Brain microvascular endothelial cell (primary cell): ENCODE results near the gene ARHGAP6.

Experiments
- DNase-seq: peaks from one replicate; pipeline ENCODE4 v3.0.0-alpha.2; 2020
- H3K27ac ChIP-seq: fragments of 250-450 bp; sonication (Bioruptor Pico); 2 replicates; pipeline ENCODE4 v1.5.1; 2020; ENCODE audit warnings: mild to moderate bottlenecking, moderate library complexity
- H3K27me3 ChIP-seq: fragments of 250-450 bp; sonication (Bioruptor Pico); replicated peaks from 2 replicates; pipeline ENCODE4 v1.5.1; 2020; ENCODE audit warnings: mild to moderate bottlenecking
- H3K36me3 ChIP-seq: fragments of 250-450 bp; sonication (Bioruptor Pico); replicated peaks from 2 replicates; pipeline ENCODE4 v1.5.1; 2020; ENCODE audit warnings: mild to moderate bottlenecking
- H3K4me3 ChIP-seq: 2 replicates; pipeline ENCODE4 v1.5.1; 2011; ENCODE audit warnings: low read depth, mild to moderate bottlenecking, control low read depth, low read length, moderate library complexity
- CTCF ChIP-seq: IDR thresholded peaks from 2 replicates; pipeline ENCODE4 v1.5.1; 2011; ENCODE audit warnings: low read depth, mild to moderate bottlenecking, moderate library complexity, low read length, control low read depth, inconsistent platforms; ENCODE audit errors: missing control alignments
- in situ Hi-C: cut with HindIII; loops from 2 replicates; pipeline ENCODE4 v1.10.0; 2017; ENCODE audit warnings: low sequenced_read_pairs, low pct_ligation_motif_present

Gene ARHGAP6

GRCh38 chrX:11264925-11265324, 400.8 kb downstream of the ARHGAP6 start:
- in situ Hi-C loops, result no loop called here
- Histone ChIP-seq H3K27me3 (no peaks in the 10 kb centered on the region), H3K36me3 (no peaks in the 10 kb centered on the region), H3K4me3 (no peak overlapping the region), H3K27ac (no peak overlapping the region)
- no peak for TF ChIP-seq CTCF
- DNase-seq, result no peak

- no peak for TF ChIP-seq CTCF
- no peaks in the 10 kb centered on the region for H3K27me3 ChIP-seq
- no peak overlapping the region for H3K27ac ChIP-seq
- in situ Hi-C loops, result no loop called here
- no peaks in the 10 kb centered on the region for H3K36me3 ChIP-seq
- H3K4me3 ChIP-seq, result no peak overlapping the region
- peak; percentile 69 for DNase-seq
Measured at GRCh38 chrX:11261260-11261659, 404.5 kb downstream of the ARHGAP6 start.

GRCh38 chrX:11259437-11259836, 406.3 kb downstream of the ARHGAP6 start:
- H3K36me3 ChIP-seq, result no peaks in the 10 kb centered on the region
- no peak for TF ChIP-seq CTCF
- no peak for DNase-seq
- H3K4me3 ChIP-seq, result no peak overlapping the region
- no peak overlapping the region for H3K27ac ChIP-seq
- in situ Hi-C loops, result no loop called here
- no peaks in the 10 kb centered on the region for H3K27me3 ChIP-seq

- H3K4me3 ChIP-seq, result no peak overlapping the region
- DNase-seq, result no peak
- in situ Hi-C loops, result no loop called here
Measured at GRCh38 chrX:11257711-11258110, 408.0 kb downstream of the ARHGAP6 start.

GRCh38 chrX:11257290-11257689, 408.4 kb downstream of the ARHGAP6 start:
- no peak overlapping the region for H3K4me3 ChIP-seq
- no peak for DNase-seq
- H3K36me3 ChIP-seq, result no peaks in the 10 kb centered on the region
- in situ Hi-C loops, result no loop called here
- TF ChIP-seq CTCF, result no peak
- H3K27me3 ChIP-seq, result no peaks in the 10 kb centered on the region
- H3K27ac ChIP-seq, result no peak overlapping the region

More at GRCh38 chrX:11257711-11258110, 408.0 kb downstream of the ARHGAP6 start:
- no peaks in the 10 kb centered on the region for H3K27me3 ChIP-seq
- no peak overlapping the region for H3K27ac ChIP-seq
- TF ChIP-seq CTCF, result no peak
- H3K36me3 ChIP-seq, result no peaks in the 10 kb centered on the region

GRCh38 chrX:11254417-11255109, 411.2 kb downstream of the ARHGAP6 start:
- Histone ChIP-seq H3K27ac (no peak overlapping the region), H3K4me3 (no peak overlapping the region), H3K27me3 (no peaks in the 10 kb centered on the region), H3K36me3 (no peaks in the 10 kb centered on the region)
- TF ChIP-seq CTCF, result no peak
- DNase-seq, result no peak
- in situ Hi-C loops, result no loop called here
